Fibroblast of lung (primary cell): Measurements from ENCODE around the gene RBM20. TPM values are rescaled to one million over a fixed set of nuclear protein-coding genes. Genes with fewer than 3 reads are reported as not detected.
"Not testable (repeated sequence)": the region's sequence is repeated elsewhere in the genome, so short reads cannot be mapped to it uniquely, and the experiment has no call there.

Experiments used
- DNase-seq, 2 donors: peaks; one replicate each; pipeline versions ENCODE4 v3.0.0 to v3.0.0-alpha.2; 2010; ENCODE audit warnings: low read depth in 2 of 2
- H2AFZ ChIP-seq: 2 replicates; pipeline ENCODE4 v1.5.1; 2012; ENCODE audit warnings: low read length, control low read depth, inconsistent platforms
- H3K27ac ChIP-seq: 2 replicates; pipeline ENCODE4 v1.5.1; 2011; ENCODE audit warnings: low read length, control low read depth; ENCODE audit not compliant: insufficient read depth
- H3K27me3 ChIP-seq: 2 replicates; pipeline ENCODE4 v1.5.1; 2011; ENCODE audit warnings: mild to moderate bottlenecking, low read length; ENCODE audit not compliant: control insufficient read depth, insufficient read depth
- H3K36me3 ChIP-seq: 2 replicates; pipeline ENCODE4 v1.5.1; 2011; ENCODE audit warnings: low read length; ENCODE audit not compliant: control insufficient read depth, insufficient read depth
- H3K4me1 ChIP-seq: 2 replicates; pipeline ENCODE4 v1.5.1; 2011; ENCODE audit warnings: low read length; ENCODE audit not compliant: control insufficient read depth, insufficient read depth; ENCODE audit errors: extremely low read depth
- H3K4me2 ChIP-seq: 2 replicates; pipeline ENCODE4 v1.5.1; 2011; ENCODE audit warnings: low read length, control low read depth; ENCODE audit not compliant: insufficient read depth; ENCODE audit errors: extremely low read depth
- H3K4me3 ChIP-seq, 4 experiments: fragments of 200-600 bp in 1 of 4; sonication (generic) in 1 of 4; replicated peaks in 1 of 4; 2 replicates each; pipeline ENCODE4 v1.5.1; 2011 to 2016; ENCODE audit warnings: low read length in 4 of 4, low read depth in 3 of 4, mild to moderate bottlenecking in 3 of 4, control low read depth in 2 of 4, inconsistent platforms in 1 of 4, mixed read lengths in 1 of 4; ENCODE audit not compliant: insufficient read depth in 1 of 4; ENCODE audit errors: control extremely low read depth in 1 of 4
- H3K79me2 ChIP-seq: 2 replicates; pipeline ENCODE4 v1.5.1; 2012; ENCODE audit warnings: mild to moderate bottlenecking, low read length, inconsistent platforms; ENCODE audit not compliant: control insufficient read depth, insufficient read depth
- H3K9ac ChIP-seq: 2 replicates; pipeline ENCODE4 v1.5.1; 2011; ENCODE audit warnings: mild to moderate bottlenecking, low read length, control low read depth; ENCODE audit not compliant: insufficient read depth
- H3K9me3 ChIP-seq: 2 replicates; pipeline ENCODE4 v1.5.1; 2012; ENCODE audit warnings: low read depth, low read length; ENCODE audit not compliant: control insufficient read depth, insufficient read depth
- H4K20me1 ChIP-seq: 2 replicates; pipeline ENCODE4 v1.5.1; 2011; ENCODE audit warnings: low read length; ENCODE audit not compliant: control insufficient read depth, insufficient read depth; ENCODE audit errors: extremely low read depth
- EZH2 ChIP-seq: IDR thresholded peaks from 2 replicates; pipeline ENCODE4 v1.5.1; 2012; ENCODE audit warnings: low read length, control low read depth, mild to moderate bottlenecking; ENCODE audit errors: missing control alignments
- polyA plus RNA-seq, 2 donors: library from polyadenylated mRNA; depleted of rRNA in 1 of 2; stranded (reverse) in 1 of 2; unstranded in 1 of 2; fragments of >200 nt; gene quantifications; 2 replicates each; pipeline ENCODE4 v1.2.1, GENCODE V29; 2011 to 2012; ENCODE audit warnings: missing spikeins in 1 of 2
- total RNA-seq: library from RNA; depleted of rRNA; stranded (reverse); fragments of >200 nt; gene quantifications from 2 replicates; pipeline ENCODE4 v1.2.1, GENCODE V29; 2014
- TF ChIP-seq, protein P1 (sequence below), 2 donors: IDR thresholded peaks in 1 of 2; conservative IDR thresholded peaks in 1 of 2; 1 replicate in 1 of 2; 2 replicates in 1 of 2; pipeline ENCODE4 v1.5.1; 2011 to 2012; ENCODE audit warnings: low read length in 2 of 2, control low read depth in 1 of 2, inconsistent platforms in 1 of 2, low read depth in 1 of 2, mild to moderate bottlenecking in 1 of 2

RBM20 gene
- total and polyA plus RNA-seq, 2 donors (not counting 1 experiment from before 2014, with no cell fraction given), result under 0.01 to 0.05 TPM

- no peaks in the 10 kb centered on the region for H3K9me3 ChIP-seq
- no peak for DNase-seq
- H3K9ac ChIP-seq, result no peak overlapping the region
- no peaks in the 10 kb centered on the region for H3K36me3 ChIP-seq
- H3K79me2 ChIP-seq, result no peaks in the 10 kb centered on the region
- no peak overlapping the region for H3K4me3 ChIP-seq
- no peak overlapping the region for H3K4me2 ChIP-seq
- H2AFZ ChIP-seq, result no peak overlapping the region
- H3K4me1 ChIP-seq, result no peaks in the 10 kb centered on the region
- TF ChIP-seq, protein P1, sequence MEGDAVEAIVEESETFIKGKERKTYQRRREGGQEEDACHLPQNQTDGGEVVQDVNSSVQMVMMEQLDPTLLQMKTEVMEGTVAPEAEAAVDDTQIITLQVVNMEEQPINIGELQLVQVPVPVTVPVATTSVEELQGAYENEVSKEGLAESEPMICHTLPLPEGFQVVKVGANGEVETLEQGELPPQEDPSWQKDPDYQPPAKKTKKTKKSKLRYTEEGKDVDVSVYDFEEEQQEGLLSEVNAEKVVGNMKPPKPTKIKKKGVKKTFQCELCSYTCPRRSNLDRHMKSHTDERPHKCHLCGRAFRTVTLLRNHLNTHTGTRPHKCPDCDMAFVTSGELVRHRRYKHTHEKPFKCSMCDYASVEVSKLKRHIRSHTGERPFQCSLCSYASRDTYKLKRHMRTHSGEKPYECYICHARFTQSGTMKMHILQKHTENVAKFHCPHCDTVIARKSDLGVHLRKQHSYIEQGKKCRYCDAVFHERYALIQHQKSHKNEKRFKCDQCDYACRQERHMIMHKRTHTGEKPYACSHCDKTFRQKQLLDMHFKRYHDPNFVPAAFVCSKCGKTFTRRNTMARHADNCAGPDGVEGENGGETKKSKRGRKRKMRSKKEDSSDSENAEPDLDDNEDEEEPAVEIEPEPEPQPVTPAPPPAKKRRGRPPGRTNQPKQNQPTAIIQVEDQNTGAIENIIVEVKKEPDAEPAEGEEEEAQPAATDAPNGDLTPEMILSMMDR (conservative IDR thresholded peaks at IDR 0.05 in 1 of 2, IDR thresholded peaks at IDR 0.05 in 1 of 2; ENCODE audit: low read depth in 1 of 2, low read length in 2 of 2), result no peak
- TF ChIP-seq EZH2, result no peak
- H4K20me1 ChIP-seq, result no peaks in the 10 kb centered on the region
- H3K27ac ChIP-seq, result no peak overlapping the region
- H3K27me3 ChIP-seq, result peaks cover 19% of the 10 kb centered on the region
Observed at GRCh38 chr10:110637558-110638053, 6.5 kb upstream of the RBM20 start.

DNA sequence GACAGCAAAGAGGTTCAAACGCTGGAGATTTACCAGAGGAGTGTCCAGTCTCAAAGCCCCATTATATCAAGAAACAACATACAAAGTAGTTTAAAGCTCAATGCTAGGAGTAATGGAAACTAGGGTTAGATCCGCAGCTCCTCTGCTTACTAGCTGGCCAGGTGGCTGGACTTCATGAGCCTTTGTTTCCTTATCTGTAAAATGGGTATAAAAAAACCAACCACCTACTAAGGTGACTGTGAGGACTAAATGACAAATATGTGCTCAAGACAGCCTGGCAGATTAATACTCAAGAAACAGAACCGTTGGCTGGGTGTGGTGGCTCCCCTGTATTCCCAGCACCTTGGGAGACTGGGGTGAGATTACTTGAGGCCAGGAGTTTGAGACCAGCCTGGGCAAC, 5.8 kb upstream of the RBM20 start:
- H2AFZ ChIP-seq, result no peak overlapping the region
- no peak overlapping the region for H3K4me2 ChIP-seq
- no peaks in the 10 kb centered on the region for H3K4me1 ChIP-seq
- H3K27me3 ChIP-seq, result peaks cover 26% of the 10 kb centered on the region
- no peaks in the 10 kb centered on the region for H3K9me3 ChIP-seq
- H3K79me2 ChIP-seq, result no peaks in the 10 kb centered on the region
- H3K4me3 ChIP-seq, result no peak overlapping the region
- no peaks in the 10 kb centered on the region for H4K20me1 ChIP-seq
- TF ChIP-seq, protein P1 (conservative IDR thresholded peaks at IDR 0.05 in 1 of 2, IDR thresholded peaks at IDR 0.05 in 1 of 2; ENCODE audit: low read depth in 1 of 2, low read length in 2 of 2), result no peak
- TF ChIP-seq EZH2, result no peak
- no peaks in the 10 kb centered on the region for H3K36me3 ChIP-seq
- no peak overlapping the region for H3K27ac ChIP-seq
- H3K9ac ChIP-seq, result no peak overlapping the region
- no peak for DNase-seq

- H2AFZ ChIP-seq, H3K4me1 ChIP-seq, H3K9me3 ChIP-seq, H3K36me3 ChIP-seq, DNase-seq, H3K27ac ChIP-seq, H3K4me3 ChIP-seq, H3K9ac ChIP-seq, H4K20me1 ChIP-seq, H3K79me2 ChIP-seq, H3K4me2 ChIP-seq: not testable (repeated sequence)
- peaks cover 31% of the 10 kb centered on the region for H3K27me3 ChIP-seq
Observed at GRCh38 chr10:110639046-110639445, 5.1 kb upstream of the RBM20 start.

GRCh38 chr10:110639858-110640257, 4.3 kb upstream of the RBM20 start:
- H3K27me3 ChIP-seq, result peaks cover 32% of the 10 kb centered on the region
- not testable (repeated sequence) for H3K4me1 ChIP-seq, H3K27ac ChIP-seq, H3K4me3 ChIP-seq, H3K9me3 ChIP-seq, H3K36me3 ChIP-seq, H3K4me2 ChIP-seq, H2AFZ ChIP-seq, H4K20me1 ChIP-seq, DNase-seq, H3K9ac ChIP-seq, H3K79me2 ChIP-seq
